HG02588 (cell line): Measurements from ENCODE around the gene GJD3.

Experiments used
- ATAC-seq: cut with Tn5 transposase; IDR thresholded peaks from one replicate; pipeline ENCODE4 v1.9.1; 2021; ENCODE audit warnings: mild to moderate bottlenecking, moderate library complexity; ENCODE audit not compliant: unreplicated experiment

Gene GJD3

GRCh38 chr17:40325156-40326013, 39.2 kb downstream of the GJD3 start:
- no peak for ATAC-seq

- ATAC-seq = no peak
Measured at GRCh38 chr17:40323391-40324381, 40.9 kb downstream of the GJD3 start.

GRCh38 chr17:40322358-40323315, 41.9 kb downstream of the GJD3 start:
- ATAC-seq = peak; percentile 24

- ATAC-seq = no peak
Measured at GRCh38 chr17:40321961-40322357, 42.6 kb downstream of the GJD3 start.

- no peak for ATAC-seq
Measured at GRCh38 chr17:40321524-40321929, 43.0 kb downstream of the GJD3 start.

GRCh38 chr17:40320756-40321523, 43.6 kb downstream of the GJD3 start:
- no peak for ATAC-seq

- no peak for ATAC-seq
Measured at GRCh38 chr17:40319651-40320540, 44.6 kb downstream of the GJD3 start.

- no peak for ATAC-seq
Measured at GRCh38 chr17:40318830-40319391, 45.6 kb downstream of the GJD3 start.

GRCh38 chr17:40317880-40318829, 46.4 kb downstream of the GJD3 start:
- peak; percentile 51 for ATAC-seq

- no peak for ATAC-seq
Measured at GRCh38 chr17:40317345-40317873, 47.1 kb downstream of the GJD3 start.

GRCh38 chr17:40316571-40317344, 47.8 kb downstream of the GJD3 start:
- no peak for ATAC-seq

- ATAC-seq = no peak
Measured at GRCh38 chr17:40315678-40316570, 48.6 kb downstream of the GJD3 start.

- ATAC-seq = no peak
Measured at GRCh38 chr17:40315206-40315605, 49.3 kb downstream of the GJD3 start.

- no peak for ATAC-seq
Measured at GRCh38 chr17:40314584-40314956, 50.0 kb downstream of the GJD3 start.
